Peyer's patch (tissue), 4 donors: ENCODE data around the gene MMP28.

Experiments
- CTCF ChIP-seq, 6 experiments: fragments of 450-650 bp in 4 of 6; fragments of 200-600 bp in 2 of 6; sonication (generic) in 1 of 6; IDR thresholded peaks; one replicate each; pipeline ENCODE4 v1.5.1; 2017 to 2019; ENCODE audit warnings: antibody characterized with exemption in 6 of 6, mild to moderate bottlenecking in 3 of 6, moderate library complexity in 1 of 6
- POLR2A ChIP-seq, 2 donors: fragments of 450-650 bp; IDR thresholded peaks; one replicate each; pipeline ENCODE4 v1.5.1; 2017; ENCODE audit warnings: antibody characterized with exemption in 2 of 2, mild to moderate bottlenecking in 2 of 2, moderate library complexity in 2 of 2

GRCh38 chr17:35748341-35748841 is 47.0 kb downstream of the MMP28 start:
- no peak for TF ChIP-seq POLR2A (IDR thresholded peaks at IDR 0.05)
- TF ChIP-seq CTCF (IDR thresholded peaks at IDR 0.05): no peak
